ENCODE data around the gene KPNB1.

Gene KPNB1

GRCh38 chr17:47649972-47650524 is 329 bp downstream of the KPNB1 start:
- no peak for TF ChIP-seq CTCF (IDR thresholded peaks at IDR 0.05; ENCODE audit: low read depth, low read length, missing control alignments)
- in situ Hi-C loops (cut with HindIII; ENCODE audit: low sequenced_read_pairs), result no loop called here
- DNase-seq (ENCODE audit: low read depth), result no peak
- H3K4me3 ChIP-seq (ENCODE audit: low read depth, low read length), result peak overlapping the region; percentile 71

- in situ Hi-C loops (cut with HindIII; ENCODE audit: low sequenced_read_pairs), result no loop called here
- H3K4me3 ChIP-seq (ENCODE audit: low read depth, low read length), result peak overlapping the region; percentile 71
- peak; percentile 84 for DNase-seq (ENCODE audit: low read depth)
- no peak for TF ChIP-seq CTCF (IDR thresholded peaks at IDR 0.05; ENCODE audit: low read depth, low read length, missing control alignments)
Observed at GRCh38 chr17:47650525-47651522, 1.1 kb downstream of the KPNB1 start.

GRCh38 chr17:47651704-47652103 is 2.0 kb downstream of the KPNB1 start:
- no peak for DNase-seq (ENCODE audit: low read depth)
- TF ChIP-seq CTCF (IDR thresholded peaks at IDR 0.05; ENCODE audit: low read depth, low read length, missing control alignments), result no peak
- in situ Hi-C loops (cut with HindIII; ENCODE audit: low sequenced_read_pairs), result no loop called here
- no peak overlapping the region for H3K4me3 ChIP-seq (ENCODE audit: low read depth, low read length)

GRCh38 chr17:47652570-47652969 is 2.9 kb downstream of the KPNB1 start:
- no peak for DNase-seq (ENCODE audit: low read depth)
- H3K4me3 ChIP-seq (ENCODE audit: low read depth, low read length), result no peak overlapping the region
- TF ChIP-seq CTCF (IDR thresholded peaks at IDR 0.05; ENCODE audit: low read depth, low read length, missing control alignments), result no peak
- in situ Hi-C loops (cut with HindIII; ENCODE audit: low sequenced_read_pairs), result no loop called here

- no peak for TF ChIP-seq CTCF (IDR thresholded peaks at IDR 0.05; ENCODE audit: low read depth, low read length, missing control alignments)
- no peak for DNase-seq (ENCODE audit: low read depth)
- no peak overlapping the region for H3K4me3 ChIP-seq (ENCODE audit: low read depth, low read length)
- in situ Hi-C loops (cut with HindIII; ENCODE audit: low sequenced_read_pairs), result no loop called here
Observed at GRCh38 chr17:47653442-47653841, 3.7 kb downstream of the KPNB1 start.

- no peak for TF ChIP-seq CTCF (IDR thresholded peaks at IDR 0.05; ENCODE audit: low read depth, low read length, missing control alignments)
- DNase-seq (ENCODE audit: low read depth), result no peak
- in situ Hi-C loops (cut with HindIII; ENCODE audit: low sequenced_read_pairs), result no loop called here
- H3K4me3 ChIP-seq (ENCODE audit: low read depth, low read length), result no peak overlapping the region
Observed at GRCh38 chr17:47654991-47655390, 5.3 kb downstream of the KPNB1 start.
